Myocyte (in vitro differentiated cells): ENCODE data around the gene CALD1. TPM values are rescaled to one million over a fixed set of nuclear protein-coding genes. Genes with fewer than 3 reads are reported as not detected.

Experiments used
- DNase-seq: peaks from one replicate; pipeline ENCODE4 v3.0.0-alpha.2; 2012; ENCODE audit warnings: low read depth
- total RNA-seq: library from RNA; depleted of rRNA; stranded (reverse); fragments of >200 nt; gene quantifications from 2 replicates; pipeline ENCODE4 v1.2.3, GENCODE V29; 2014

CALD1 gene
- total RNA-seq, 1 donor from 2014 or later = 202 TPM

- no peak for DNase-seq
These were observed 20.5 kb upstream of the CALD1 start for GRCh38 chr7:134758981-134759380.

- DNase-seq = peak; percentile 55
These were observed 18.2 kb upstream of the CALD1 start for GRCh38 chr7:134761266-134761665.

- DNase-seq = no peak
These were observed 15.5 kb upstream of the CALD1 start for GRCh38 chr7:134763960-134764359.

GRCh38 chr7:134764365-134764764 lies 15.1 kb upstream of the CALD1 start:
- no peak for DNase-seq

- peak; percentile 87 for DNase-seq
These were observed 12.5 kb upstream of the CALD1 start for GRCh38 chr7:134766779-134767519.

- DNase-seq = peak; percentile 79
These were observed 11.8 kb upstream of the CALD1 start for GRCh38 chr7:134767520-134768168.

GRCh38 chr7:134768243-134768642 lies 11.2 kb upstream of the CALD1 start:
- DNase-seq = peak; percentile 86

GRCh38 chr7:134770676-134771075 lies 8.8 kb upstream of the CALD1 start:
- no peak for DNase-seq

GRCh38 chr7:134771111-134771510 lies 8.3 kb upstream of the CALD1 start:
- DNase-seq = no peak

- no peak for DNase-seq
These were observed 7.5 kb upstream of the CALD1 start for GRCh38 chr7:134771889-134772288.

- no peak for DNase-seq
These were observed 7.0 kb upstream of the CALD1 start for GRCh38 chr7:134772401-134772800.

- DNase-seq = no peak
These were observed 6.3 kb upstream of the CALD1 start for GRCh38 chr7:134773164-134773563.

- no peak for DNase-seq
These were observed 5.3 kb upstream of the CALD1 start for GRCh38 chr7:134774119-134774518.

GRCh38 chr7:134777470-134777869 lies 2.0 kb upstream of the CALD1 start:
- no peak for DNase-seq

GRCh38 chr7:134777908-134778580 lies 1.4 kb upstream of the CALD1 start:
- no peak for DNase-seq

- no peak for DNase-seq
These were observed 269 bp downstream of the CALD1 start for GRCh38 chr7:134779741-134780065.

- peak; percentile 53 for DNase-seq
These were observed 863 bp downstream of the CALD1 start for GRCh38 chr7:134780166-134780828.

GRCh38 chr7:134781171-134781570 lies 1.7 kb downstream of the CALD1 start:
- DNase-seq = no peak

- no peak for DNase-seq
These were observed 2.7 kb downstream of the CALD1 start for GRCh38 chr7:134782121-134782623.

- DNase-seq = no peak
These were observed 4.0 kb downstream of the CALD1 start for GRCh38 chr7:134783294-134784069.
